Measurements from ENCODE around the gene RGS11. TPM values are rescaled to one million over a fixed set of nuclear protein-coding genes. Genes with fewer than 3 reads are reported as not detected.
A peak's percentile ranks its signal among the peaks of the same experiment; 100 is the strongest.

Gene RGS11
- total and polyA plus RNA-seq, 7 donors, result 0.20 to 2.6 (median 0.92) TPM

DNA sequence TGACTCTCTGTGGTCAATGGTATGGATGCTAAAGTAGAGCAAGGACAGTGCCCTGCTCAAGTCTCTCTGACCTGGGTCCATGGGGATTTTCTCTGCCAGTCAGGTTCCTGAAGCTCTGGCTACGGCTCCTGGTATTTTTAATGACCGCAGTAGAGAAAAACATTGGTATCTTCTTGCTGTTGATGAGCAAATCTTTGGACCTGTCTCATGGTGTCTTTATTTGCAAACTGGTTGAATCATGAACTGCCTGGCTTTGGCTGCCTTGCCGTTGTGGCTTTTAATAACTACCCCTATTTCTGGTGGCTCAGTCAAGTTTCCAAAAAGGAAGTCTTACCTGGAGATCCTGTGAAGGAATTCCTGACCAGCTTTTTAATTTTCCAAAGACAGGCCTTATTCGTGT, 32.4 kb downstream of the RGS11 start:
- ATAC-seq, result peak; percentile 82 to 94 (median 90)
- intact Hi-C loops (cut with DNase I), result no loop called here

DNA sequence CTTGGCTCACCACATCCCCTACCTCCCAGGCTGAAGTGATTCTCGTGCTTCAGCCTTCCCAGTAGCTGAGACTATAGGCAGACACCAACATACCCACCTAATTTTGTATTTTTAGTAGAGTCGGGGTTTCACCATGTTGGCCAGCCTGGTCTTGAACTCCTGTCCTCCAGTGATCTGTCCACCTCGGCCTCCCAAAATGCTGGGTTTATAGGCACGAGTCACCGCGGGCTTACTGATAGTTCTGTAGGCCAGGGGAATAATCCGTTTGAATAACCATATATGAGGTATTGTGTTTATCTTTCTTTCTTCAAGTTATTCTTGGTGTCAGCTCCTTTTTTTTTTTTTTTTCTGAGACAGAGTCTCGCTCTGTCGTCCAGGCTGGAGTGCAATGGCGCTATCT, 33.5 kb downstream of the RGS11 start:
- Histone ChIP-seq H3K27me3 (ENCODE audit: insufficient read depth in 3 of 3, low read length in 2 of 3) (no peaks in the 10 kb centered on the region), H3K27ac (peak overlapping the region; percentile 88), H3K9me3 (no peaks in the 10 kb centered on the region), H3K4me1 (peaks cover 38% of the 10 kb centered on the region), H3K4me3 (no peak overlapping the region), H3K36me3 (ENCODE audit: insufficient read depth in 1 of 2, low read depth in 1 of 2) (peaks cover 0 to 7% of the 10 kb centered on the region in 2 donors)
- peak in 1 of 2 donors; percentile 14 for DNase-seq
- ATAC-seq, result no peak
- intact Hi-C loops (cut with DNase I), result no loop called here
- TF ChIP-seq, protein P1, sequence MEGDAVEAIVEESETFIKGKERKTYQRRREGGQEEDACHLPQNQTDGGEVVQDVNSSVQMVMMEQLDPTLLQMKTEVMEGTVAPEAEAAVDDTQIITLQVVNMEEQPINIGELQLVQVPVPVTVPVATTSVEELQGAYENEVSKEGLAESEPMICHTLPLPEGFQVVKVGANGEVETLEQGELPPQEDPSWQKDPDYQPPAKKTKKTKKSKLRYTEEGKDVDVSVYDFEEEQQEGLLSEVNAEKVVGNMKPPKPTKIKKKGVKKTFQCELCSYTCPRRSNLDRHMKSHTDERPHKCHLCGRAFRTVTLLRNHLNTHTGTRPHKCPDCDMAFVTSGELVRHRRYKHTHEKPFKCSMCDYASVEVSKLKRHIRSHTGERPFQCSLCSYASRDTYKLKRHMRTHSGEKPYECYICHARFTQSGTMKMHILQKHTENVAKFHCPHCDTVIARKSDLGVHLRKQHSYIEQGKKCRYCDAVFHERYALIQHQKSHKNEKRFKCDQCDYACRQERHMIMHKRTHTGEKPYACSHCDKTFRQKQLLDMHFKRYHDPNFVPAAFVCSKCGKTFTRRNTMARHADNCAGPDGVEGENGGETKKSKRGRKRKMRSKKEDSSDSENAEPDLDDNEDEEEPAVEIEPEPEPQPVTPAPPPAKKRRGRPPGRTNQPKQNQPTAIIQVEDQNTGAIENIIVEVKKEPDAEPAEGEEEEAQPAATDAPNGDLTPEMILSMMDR (IDR thresholded peaks at IDR 0.05), result no peak
- WGBS, 3 donors, result 89 to 93% (median 92%) methylated on average over 10 of the region's 10 CpGs

More for the DNA sequence above, 32.4 kb downstream of the RGS11 start:
- TF ChIP-seq, protein P1 (IDR thresholded peaks at IDR 0.05), result no peak
- 24 to 31% (median 30%) methylated on average over 4 of the region's 4 CpGs for WGBS, 3 donors
- DNase-seq, result peak in 1 of 2 donors; percentile 52
- Histone ChIP-seq H3K27ac (peak overlapping the region; percentile 88), H3K27me3 (ENCODE audit: insufficient read depth in 3 of 3, low read length in 2 of 3) (no peaks in the 10 kb centered on the region), H3K4me1 (peaks cover 38% of the 10 kb centered on the region), H3K36me3 (ENCODE audit: insufficient read depth in 1 of 2, low read depth in 1 of 2) (no peaks in the 10 kb centered on the region), H3K4me3 (no peak overlapping the region), H3K9me3 (no peaks in the 10 kb centered on the region)

DNA sequence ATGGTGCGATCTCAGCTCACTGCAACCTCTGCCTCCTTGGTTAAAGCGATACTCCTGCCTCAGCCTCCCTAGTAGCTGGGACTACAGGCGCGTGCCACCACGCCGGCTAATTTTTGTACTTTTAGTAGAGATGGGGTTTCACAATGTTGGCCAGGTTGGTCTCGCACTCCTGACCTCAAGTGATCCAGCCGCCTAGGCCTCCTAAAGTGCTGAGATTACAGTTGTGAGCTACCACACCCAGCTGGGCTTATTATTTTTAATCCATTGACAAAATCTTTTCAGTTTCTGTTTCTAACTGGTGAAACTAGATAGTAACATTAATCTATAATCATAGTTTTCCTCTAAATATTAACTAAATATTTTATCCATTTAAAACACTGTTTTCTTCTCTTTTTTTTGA, 35.2 kb downstream of the RGS11 start:
- H3K27me3 ChIP-seq (ENCODE audit: insufficient read depth in 3 of 3, low read length in 2 of 3), result no peaks in the 10 kb centered on the region
- TF ChIP-seq, protein P1 (IDR thresholded peaks at IDR 0.05), result no peak
- H3K4me3 ChIP-seq, result no peak overlapping the region
- WGBS, 3 donors, result 66 to 85% (median 70%) methylated on average over 8 of the region's 8 CpGs
- ATAC-seq (no peak), DNase-seq (no peak)
- intact Hi-C loops (cut with DNase I), result no loop called here
- H3K9me3 ChIP-seq, result no peaks in the 10 kb centered on the region
- H3K27ac ChIP-seq, result peak overlapping the region; percentile 73
- H3K36me3 ChIP-seq (ENCODE audit: insufficient read depth in 1 of 2, low read depth in 1 of 2), result peaks cover 0 to 9% of the 10 kb centered on the region in 2 donors
- H3K4me1 ChIP-seq, result peaks cover 41% of the 10 kb centered on the region

DNA sequence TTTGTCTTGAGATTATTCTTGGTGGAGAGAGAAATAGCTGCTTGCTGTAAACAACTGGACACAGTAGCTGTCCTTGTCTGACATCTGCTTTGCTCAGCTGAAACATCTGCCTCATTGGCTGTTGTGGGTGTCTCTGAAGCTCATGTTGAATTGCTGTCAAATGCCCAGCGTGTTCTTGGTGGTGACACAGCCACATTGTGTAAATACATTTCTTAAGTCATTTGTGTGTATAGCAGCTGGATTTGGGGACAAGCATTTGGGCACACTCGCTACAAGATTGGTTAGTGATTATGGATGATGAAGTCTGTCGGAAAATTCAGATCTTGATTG, 35.8 kb downstream of the RGS11 start:
- H3K4me3 ChIP-seq, result no peak overlapping the region
- DNase-seq, result no peak
- peaks cover 43% of the 10 kb centered on the region for H3K4me1 ChIP-seq
- H3K9me3 ChIP-seq, result no peaks in the 10 kb centered on the region
- intact Hi-C loops (cut with DNase I), result loop anchor here in 1 of 2 donors (5.0 kb wide), 1 partner anchor 97 kb away; no protein-coding TSS in a partner anchor
- peak in 3 of 4 donors; percentile 16 to 61 (median 34) for ATAC-seq
- H3K27ac ChIP-seq, result peak overlapping the region; percentile 73
- 39 to 53% (median 49%) methylated on average over 3 of the region's 3 CpGs for WGBS, 3 donors
- no peaks in the 10 kb centered on the region for H3K27me3 ChIP-seq (ENCODE audit: insufficient read depth in 3 of 3, low read length in 2 of 3)
- peaks cover 0 to 9% of the 10 kb centered on the region in 2 donors for H3K36me3 ChIP-seq (ENCODE audit: insufficient read depth in 1 of 2, low read depth in 1 of 2)
- TF ChIP-seq, protein P1 (IDR thresholded peaks at IDR 0.05), result no peak
